Measurements from ENCODE around the gene OPHN1. TPM values are rescaled to one million over a fixed set of nuclear protein-coding genes. Genes with fewer than 3 reads are reported as not detected.

The OPHN1 gene
- total and polyA plus RNA-seq, 7 donors: 0.92 to 19.4 (median 6.9) TPM

GRCh38 chrX:68132749-68133148 is 300.5 kb downstream of the OPHN1 start:
- intact Hi-C loops (cut with DNase I): no loop called here
- DNase-seq: no peak
- Histone ChIP-seq H3K4me1 (no peaks in the 10 kb centered on the region), H3K27me3 (no peaks in the 10 kb centered on the region), H3K9me3 (no peaks in the 10 kb centered on the region), H3K4me3 (no peak overlapping the region), H3K36me3 (no peaks in the 10 kb centered on the region), H3K27ac (no peak overlapping the region)
- TF ChIP-seq EP300 (IDR thresholded peaks at IDR 0.05) (no peak), POLR2AphosphoS5 (IDR thresholded peaks at IDR 0.05) (no peak), POLR2A (IDR thresholded peaks at IDR 0.05) (no peak), CTCF (IDR thresholded peaks at IDR 0.05) (no peak)
- WGBS, 2 donors: 97 to 99% methylated on average over 29 of the region's 29 CpGs

DNA sequence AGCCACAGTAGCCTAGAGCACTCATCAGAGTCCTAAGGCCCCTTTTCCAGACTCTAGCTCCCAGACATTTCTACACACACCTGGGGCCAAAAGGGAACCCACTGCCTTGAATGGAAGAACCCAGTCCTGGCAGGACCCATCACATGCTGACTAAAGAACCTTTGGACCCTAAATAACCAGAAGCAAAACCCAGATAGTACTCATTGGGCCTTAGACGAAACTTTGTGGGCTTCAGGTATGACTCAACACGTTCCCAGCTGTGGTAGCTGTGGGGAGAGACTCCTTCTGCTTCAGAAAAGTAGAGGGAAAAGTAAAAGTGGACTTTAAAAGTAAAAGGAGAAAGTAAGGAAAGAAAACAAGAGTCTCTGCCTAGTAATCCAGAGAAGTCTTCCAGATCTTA is 311.5 kb downstream of the OPHN1 start:
- TF ChIP-seq CTCF (IDR thresholded peaks at IDR 0.05) (no peak), POLR2A (IDR thresholded peaks at IDR 0.05) (no peak), POLR2AphosphoS5 (IDR thresholded peaks at IDR 0.05) (no peak), EP300 (IDR thresholded peaks at IDR 0.05) (no peak)
- no peaks in the 10 kb centered on the region for H3K4me1 ChIP-seq
- WGBS, 2 donors: 84 to 91% methylated on average over 2 of the region's 2 CpGs

GRCh38 chrX:68121371-68121770 is 311.9 kb downstream of the OPHN1 start:
- no peaks in the 10 kb centered on the region for H3K36me3 ChIP-seq
- 81 to 100% methylated on average over 1 of the region's 1 CpG for WGBS, 2 donors
- TF ChIP-seq POLR2AphosphoS5 (IDR thresholded peaks at IDR 0.05) (no peak), CTCF (IDR thresholded peaks at IDR 0.05) (no peak), POLR2A (IDR thresholded peaks at IDR 0.05) (no peak), EP300 (IDR thresholded peaks at IDR 0.05) (no peak)
- no peak overlapping the region for H3K4me3 ChIP-seq
- intact Hi-C loops (cut with DNase I): no loop called here
- no peaks in the 10 kb centered on the region for H3K4me1 ChIP-seq
- no peak overlapping the region for H3K27ac ChIP-seq
- H3K9me3 ChIP-seq: no peaks in the 10 kb centered on the region
- no peak for DNase-seq
- no peaks in the 10 kb centered on the region for H3K27me3 ChIP-seq

More for the DNA sequence above, 311.5 kb downstream of the OPHN1 start:
- DNase-seq: no peak
- no peak overlapping the region for H3K27ac ChIP-seq
- H3K9me3 ChIP-seq: no peaks in the 10 kb centered on the region
- H3K4me3 ChIP-seq: no peak overlapping the region
- intact Hi-C loops (cut with DNase I): no loop called here
- no peaks in the 10 kb centered on the region for H3K27me3 ChIP-seq
- H3K36me3 ChIP-seq: no peaks in the 10 kb centered on the region

DNA sequence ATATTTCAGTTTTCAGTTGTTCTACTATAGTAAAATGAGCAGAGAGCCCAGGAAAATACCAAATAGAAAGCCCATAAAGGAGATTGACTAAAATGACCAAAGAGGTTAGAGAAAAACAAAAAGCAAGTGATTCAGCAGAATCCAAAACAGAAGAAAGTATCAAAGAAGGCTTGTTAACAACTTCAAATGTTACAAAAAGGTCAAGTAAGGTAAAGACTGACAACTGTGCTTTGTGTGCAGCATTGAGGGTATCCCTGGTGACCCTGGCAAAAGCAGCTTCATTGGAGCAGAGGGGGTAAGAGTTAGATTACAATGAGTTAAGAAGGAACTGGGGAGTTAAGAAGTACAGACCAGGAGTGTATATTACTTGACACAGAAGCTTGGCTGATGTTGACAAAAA is 317.9 kb downstream of the OPHN1 start:
- Histone ChIP-seq H3K9me3 (no peaks in the 10 kb centered on the region), H3K27ac (no peak overlapping the region), H3K4me1 (no peaks in the 10 kb centered on the region), H3K4me3 (no peak overlapping the region), H3K27me3 (no peaks in the 10 kb centered on the region), H3K36me3 (peaks cover 0 to 10% (median 0%) of the 10 kb centered on the region in 4 donors)
- TF ChIP-seq EP300 (IDR thresholded peaks at IDR 0.05): no peak
- TF ChIP-seq POLR2A (IDR thresholded peaks at IDR 0.05): no peak
- TF ChIP-seq POLR2AphosphoS5 (IDR thresholded peaks at IDR 0.05): no peak
- no peak for TF ChIP-seq CTCF (IDR thresholded peaks at IDR 0.05)
- DNase-seq: no peak
- intact Hi-C loops (cut with DNase I): no loop called here

- H3K9me3 ChIP-seq: no peaks in the 10 kb centered on the region
- intact Hi-C loops (cut with DNase I): no loop called here
- peaks cover 0 to 11% (median 0%) of the 10 kb centered on the region in 4 donors for H3K36me3 ChIP-seq
- no peak for DNase-seq
- no peaks in the 10 kb centered on the region for H3K4me1 ChIP-seq
- TF ChIP-seq POLR2AphosphoS5 (IDR thresholded peaks at IDR 0.05) (no peak), POLR2A (IDR thresholded peaks at IDR 0.05) (no peak), CTCF (IDR thresholded peaks at IDR 0.05) (no peak), EP300 (IDR thresholded peaks at IDR 0.05) (no peak)
- 49 to 69% methylated on average over 4 of the region's 4 CpGs for WGBS, 2 donors
- no peak overlapping the region for H3K27ac ChIP-seq
- no peaks in the 10 kb centered on the region for H3K27me3 ChIP-seq
- no peak overlapping the region for H3K4me3 ChIP-seq
These were observed 318.6 kb downstream of the OPHN1 start for GRCh38 chrX:68114573-68115129.
